Mesangial cell (primary cell): Measurements from ENCODE around the gene WDTC1. TPM values are rescaled to one million over a fixed set of nuclear protein-coding genes. Genes with fewer than 3 reads are reported as not detected.

Experiments used
- total RNA-seq: library from RNA; depleted of rRNA; stranded (reverse); fragments of >200 nt; gene quantifications from 2 replicates; pipeline ENCODE4 v1.2.3, GENCODE V29; 2015

Gene WDTC1, protein sequence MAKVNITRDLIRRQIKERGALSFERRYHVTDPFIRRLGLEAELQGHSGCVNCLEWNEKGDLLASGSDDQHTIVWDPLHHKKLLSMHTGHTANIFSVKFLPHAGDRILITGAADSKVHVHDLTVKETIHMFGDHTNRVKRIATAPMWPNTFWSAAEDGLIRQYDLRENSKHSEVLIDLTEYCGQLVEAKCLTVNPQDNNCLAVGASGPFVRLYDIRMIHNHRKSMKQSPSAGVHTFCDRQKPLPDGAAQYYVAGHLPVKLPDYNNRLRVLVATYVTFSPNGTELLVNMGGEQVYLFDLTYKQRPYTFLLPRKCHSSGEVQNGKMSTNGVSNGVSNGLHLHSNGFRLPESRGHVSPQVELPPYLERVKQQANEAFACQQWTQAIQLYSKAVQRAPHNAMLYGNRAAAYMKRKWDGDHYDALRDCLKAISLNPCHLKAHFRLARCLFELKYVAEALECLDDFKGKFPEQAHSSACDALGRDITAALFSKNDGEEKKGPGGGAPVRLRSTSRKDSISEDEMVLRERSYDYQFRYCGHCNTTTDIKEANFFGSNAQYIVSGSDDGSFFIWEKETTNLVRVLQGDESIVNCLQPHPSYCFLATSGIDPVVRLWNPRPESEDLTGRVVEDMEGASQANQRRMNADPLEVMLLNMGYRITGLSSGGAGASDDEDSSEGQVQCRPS
- total RNA-seq: 19.4 and 33.7 TPM in 2 replicates

DNA sequence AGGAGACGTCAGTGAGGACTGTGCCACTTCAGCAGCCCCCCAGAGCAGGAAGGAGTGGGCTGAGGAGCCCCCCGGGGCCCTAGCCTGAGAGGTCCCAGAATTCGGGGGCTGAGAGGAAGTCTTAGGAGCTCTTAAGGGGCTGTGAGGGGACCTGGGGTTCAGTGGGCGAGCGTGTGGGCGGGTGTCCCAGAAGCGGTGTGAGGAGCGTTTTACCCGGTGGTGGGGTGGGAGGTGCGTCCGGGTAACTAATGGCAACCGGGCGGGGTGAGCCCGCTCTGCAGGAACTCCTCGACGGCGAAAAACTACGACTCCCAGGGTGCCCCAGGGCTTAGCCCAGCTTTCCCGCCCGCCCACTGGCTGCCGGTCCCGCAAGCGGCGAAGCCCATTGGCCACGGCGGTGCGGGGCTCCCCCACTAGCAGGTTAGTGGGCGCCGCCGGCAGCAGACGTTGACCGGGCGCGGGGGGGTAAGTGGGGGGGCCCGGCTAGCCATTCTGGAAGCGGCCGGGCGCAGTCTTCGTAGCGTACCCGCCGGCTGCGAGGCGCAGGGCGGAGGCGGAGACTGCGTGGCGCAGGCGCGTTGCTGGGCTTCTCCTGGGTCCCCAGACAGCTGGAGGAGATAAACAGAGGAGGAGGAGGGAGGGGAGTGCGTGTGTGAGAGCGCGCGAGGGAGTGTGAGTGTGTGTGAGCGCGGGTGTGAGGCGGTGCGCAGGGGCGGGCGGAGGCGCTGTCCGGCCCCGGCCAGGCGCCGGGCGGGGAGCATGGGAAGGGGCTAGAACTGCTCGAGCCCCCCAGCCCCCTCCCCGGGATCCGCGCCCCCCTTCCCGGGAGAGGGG, at the start of gene WDTC1:
Gene WDTC1, plus strand, starts transcription at position 584 of the 834 bp plus-strand sequence. CDS start 26,423 bp downstream, outside the sequence.

DNA sequence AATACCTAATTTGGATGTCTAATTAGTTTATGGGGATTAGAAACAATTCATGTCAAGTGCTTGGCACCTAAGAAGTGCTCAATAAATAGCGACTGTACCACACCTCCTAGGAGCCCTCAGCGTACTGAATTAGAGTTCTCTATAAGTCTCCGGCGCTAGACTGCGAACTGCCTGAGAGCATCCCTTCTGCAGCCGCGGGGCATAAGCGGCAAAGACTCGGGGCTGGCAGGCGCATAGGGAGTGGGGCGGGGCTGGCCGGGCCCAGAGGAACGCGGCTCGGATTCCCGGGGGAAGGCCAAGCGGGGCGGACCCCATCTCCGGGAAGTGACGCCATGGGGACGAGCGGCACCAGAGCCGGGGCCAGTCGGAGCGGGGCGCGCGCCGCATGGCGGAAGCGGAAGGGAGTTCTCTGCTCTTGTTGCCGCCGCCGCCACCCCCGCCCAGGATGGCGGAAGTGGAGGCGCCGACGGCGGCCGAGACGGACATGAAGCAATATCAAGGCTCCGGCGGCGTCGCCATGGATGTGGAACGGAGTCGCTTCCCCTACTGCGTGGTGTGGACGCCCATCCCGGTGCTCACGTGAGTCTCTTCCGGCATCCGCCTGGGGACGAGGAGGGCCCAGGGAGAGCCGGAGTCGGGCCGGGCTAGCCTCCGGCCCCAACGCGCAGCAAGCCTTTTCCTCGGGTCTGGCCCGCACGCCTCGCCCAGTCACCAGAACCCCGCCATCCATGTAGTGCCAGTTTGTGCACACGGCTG, 87.6 kb downstream of the WDTC1 start, which contains the start of gene TMEM222:
Gene TMEM222, plus strand, starts transcription at position 351 of the 756 bp plus-strand sequence. Its CDS starts 35 bp downstream, at position 386.

DNA sequence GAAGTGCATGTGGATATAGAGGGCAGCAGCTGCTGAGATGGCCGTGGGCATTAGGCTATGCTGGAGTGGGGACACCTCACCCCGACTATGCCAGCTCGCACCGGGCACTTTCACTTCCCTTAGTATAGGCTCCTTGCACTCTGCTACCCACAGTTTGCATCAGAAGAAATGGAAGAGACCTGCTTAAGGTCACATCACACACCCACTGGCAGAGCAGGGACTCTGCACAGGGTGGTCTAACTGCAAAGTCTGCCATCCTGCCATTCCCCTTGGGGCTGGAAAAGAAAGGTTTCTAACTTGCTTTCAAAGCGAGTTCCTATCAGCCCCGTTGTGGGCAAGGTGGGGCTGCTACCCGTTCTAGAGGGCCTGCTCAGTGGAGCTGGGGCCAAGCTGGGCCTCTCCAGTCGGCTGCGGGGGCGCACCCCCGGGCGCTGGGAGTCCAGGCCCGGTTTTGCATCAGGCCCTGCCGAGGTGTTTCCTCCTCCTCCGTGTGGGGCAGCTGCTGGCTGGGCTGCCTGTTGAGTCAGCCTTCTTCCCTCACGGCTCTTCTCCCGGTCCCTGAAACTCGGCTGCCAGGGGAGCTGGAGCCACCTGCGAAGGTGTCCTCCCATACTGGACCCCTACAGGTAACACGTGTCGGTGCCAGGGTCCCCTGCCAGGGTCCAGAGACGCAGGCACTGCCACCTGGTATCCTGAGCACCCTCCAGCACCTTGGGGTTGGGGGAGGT, 107.3 kb downstream of the WDTC1 start, which contains the start of gene SYTL1:
Gene SYTL1, plus strand, starts transcription at position 498 of the 728 bp plus-strand sequence. CDS start 3,313 bp downstream, outside the sequence.

Other genes starting within 250 kb of the WDTC1 start
- gene TRNP1, start 240.9 kb upstream of the WDTC1 start, total RNA-seq: 56.5 and 56.7 TPM in 2 replicates
- gene TENT5B, start 221.8 kb upstream of the WDTC1 start, total RNA-seq: 6.5 and 16.1 TPM in 2 replicates
- 17.3 and 40.3 TPM in 2 replicates for gene SLC9A1, start 79.5 kb upstream of the WDTC1 start, total RNA-seq
- 35.0 and 43.0 TPM in 2 replicates for gene TMEM222, start 87.5 kb downstream of the WDTC1 start, total RNA-seq
- gene SYTL1, start 107.4 kb downstream of the WDTC1 start, total RNA-seq: 20.2 and 55.0 TPM in 2 replicates
- gene MAP3K6, start 132.3 kb downstream of the WDTC1 start, total RNA-seq: 14.7 and 24.1 TPM in 2 replicates
- gene FCN3, start 140.2 kb downstream of the WDTC1 start, total RNA-seq: not detected in 2 replicates
- 0.13 TPM in 1 of 2 replicates, not detected in the other for gene CD164L2, start 148.7 kb downstream of the WDTC1 start, total RNA-seq
- 1.6 and 2.4 TPM in 2 replicates for gene GPR3, start 158.0 kb downstream of the WDTC1 start, total RNA-seq